Measurements from ENCODE around the gene HAND2.
A peak's percentile ranks its signal among the peaks of the same experiment; 100 is the strongest.

Gene HAND2

GRCh38 chr4:173532725-173533511 is 2.9 kb upstream of the HAND2 start:
- H3K27me3 ChIP-seq (ENCODE audit: insufficient read depth, low read length), result peaks cover 96% of the 10 kb centered on the region
- peaks cover 7% of the 10 kb centered on the region for H3K9me3 ChIP-seq (ENCODE audit: low read length)
- H3K4me3 ChIP-seq (ENCODE audit: low read length), result no peak overlapping the region

DNA sequence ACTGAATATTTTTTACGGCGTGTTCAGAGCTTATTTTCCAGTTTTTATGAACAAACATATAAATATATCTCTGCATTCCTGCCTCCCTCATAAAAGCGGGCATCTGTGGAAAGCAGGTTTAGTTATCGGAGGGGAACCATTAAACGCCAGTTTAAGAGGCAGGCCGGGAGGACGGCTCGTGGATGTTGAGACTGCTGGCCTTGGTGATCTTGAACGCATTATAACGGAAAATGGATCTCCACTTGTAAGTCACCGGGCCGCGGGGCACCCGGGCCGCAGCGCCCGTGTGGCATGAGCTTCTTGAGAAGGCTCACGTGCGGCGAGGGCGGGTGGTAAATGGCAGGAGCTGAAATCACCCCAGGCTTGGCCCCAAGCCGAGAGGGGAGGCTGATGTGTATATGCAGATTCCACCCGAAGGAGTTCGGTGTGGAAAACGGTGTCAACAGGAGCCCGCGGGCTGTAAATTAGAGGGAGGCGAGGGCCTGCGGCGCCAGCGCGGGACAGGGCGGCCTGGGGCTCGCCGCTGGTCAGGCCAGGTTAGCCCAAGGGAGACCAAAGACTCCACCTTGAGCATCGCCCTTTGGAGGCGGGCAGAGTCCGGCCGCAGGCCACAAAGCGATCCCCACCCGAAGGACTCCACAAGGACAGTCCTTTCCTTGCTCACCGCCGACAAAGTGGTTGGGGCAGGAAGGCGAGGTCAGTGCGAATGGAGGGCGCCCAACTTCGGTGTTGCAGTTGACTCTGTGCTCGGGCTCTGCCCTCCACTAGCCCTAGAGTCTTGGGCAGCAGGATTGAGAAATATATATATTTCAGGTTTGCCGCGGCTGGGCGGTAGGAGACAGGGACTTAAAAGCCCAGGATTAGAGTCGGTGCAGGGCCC is 1.3 kb upstream of the HAND2 start:
- Histone ChIP-seq H3K36me3 (ENCODE audit: insufficient read depth, low read length) (no peaks in the 10 kb centered on the region), H3K4me1 (ENCODE audit: insufficient read depth, low read length) (no peaks in the 10 kb centered on the region), H2AFZ (ENCODE audit: low read depth, low read length) (no peak overlapping the region), H3K4me3 (ENCODE audit: low read length) (no peak overlapping the region), H3K9me3 (ENCODE audit: low read length) (peaks cover 5% of the 10 kb centered on the region), H3K27me3 (ENCODE audit: insufficient read depth, low read length) (peaks cover 96% of the 10 kb centered on the region)

More at GRCh38 chr4:173532725-173533511, 2.9 kb upstream of the HAND2 start:
- no peaks in the 10 kb centered on the region for H3K4me1 ChIP-seq (ENCODE audit: insufficient read depth, low read length)
- no peak overlapping the region for H2AFZ ChIP-seq (ENCODE audit: low read depth, low read length)
- H3K36me3 ChIP-seq (ENCODE audit: insufficient read depth, low read length), result no peaks in the 10 kb centered on the region

DNA sequence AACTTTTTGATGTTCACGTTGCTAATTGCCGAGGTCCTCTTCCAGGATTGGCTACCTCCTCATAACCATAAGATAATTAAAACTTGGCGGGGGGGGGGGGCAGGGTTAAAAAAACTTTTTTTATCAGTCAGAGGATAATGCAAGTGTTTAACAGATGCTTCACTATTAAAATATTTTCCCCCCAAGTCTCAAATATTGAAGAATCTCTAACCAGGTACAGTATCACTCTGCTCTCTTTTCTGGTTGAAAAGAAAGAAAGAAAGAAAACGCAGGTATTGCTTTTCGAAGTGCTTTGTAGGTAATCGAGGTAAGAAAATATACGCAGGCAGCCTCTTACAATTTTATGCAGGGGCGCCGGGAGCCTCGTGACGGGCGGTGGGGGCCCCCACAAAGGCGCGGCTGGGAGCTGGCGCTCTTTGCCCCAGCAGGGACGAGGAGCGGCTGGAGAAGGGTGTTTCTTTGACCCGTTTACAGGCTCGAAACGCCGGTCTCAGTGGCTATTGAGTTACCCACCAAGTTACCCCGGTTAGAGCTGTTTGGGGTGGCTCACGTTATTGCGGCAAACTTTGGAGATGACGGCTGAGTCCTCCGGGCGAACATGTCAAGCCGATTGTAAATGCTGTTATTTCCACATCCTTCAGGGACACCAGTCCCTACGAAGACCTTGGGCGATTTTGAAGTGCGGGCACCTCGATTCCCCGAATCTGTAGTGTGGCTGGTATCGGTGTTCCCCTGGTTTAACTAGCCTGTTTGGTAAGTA is 477 bp upstream of the HAND2 start:
- H3K4me3 ChIP-seq (ENCODE audit: low read length), result no peak overlapping the region

DNA sequence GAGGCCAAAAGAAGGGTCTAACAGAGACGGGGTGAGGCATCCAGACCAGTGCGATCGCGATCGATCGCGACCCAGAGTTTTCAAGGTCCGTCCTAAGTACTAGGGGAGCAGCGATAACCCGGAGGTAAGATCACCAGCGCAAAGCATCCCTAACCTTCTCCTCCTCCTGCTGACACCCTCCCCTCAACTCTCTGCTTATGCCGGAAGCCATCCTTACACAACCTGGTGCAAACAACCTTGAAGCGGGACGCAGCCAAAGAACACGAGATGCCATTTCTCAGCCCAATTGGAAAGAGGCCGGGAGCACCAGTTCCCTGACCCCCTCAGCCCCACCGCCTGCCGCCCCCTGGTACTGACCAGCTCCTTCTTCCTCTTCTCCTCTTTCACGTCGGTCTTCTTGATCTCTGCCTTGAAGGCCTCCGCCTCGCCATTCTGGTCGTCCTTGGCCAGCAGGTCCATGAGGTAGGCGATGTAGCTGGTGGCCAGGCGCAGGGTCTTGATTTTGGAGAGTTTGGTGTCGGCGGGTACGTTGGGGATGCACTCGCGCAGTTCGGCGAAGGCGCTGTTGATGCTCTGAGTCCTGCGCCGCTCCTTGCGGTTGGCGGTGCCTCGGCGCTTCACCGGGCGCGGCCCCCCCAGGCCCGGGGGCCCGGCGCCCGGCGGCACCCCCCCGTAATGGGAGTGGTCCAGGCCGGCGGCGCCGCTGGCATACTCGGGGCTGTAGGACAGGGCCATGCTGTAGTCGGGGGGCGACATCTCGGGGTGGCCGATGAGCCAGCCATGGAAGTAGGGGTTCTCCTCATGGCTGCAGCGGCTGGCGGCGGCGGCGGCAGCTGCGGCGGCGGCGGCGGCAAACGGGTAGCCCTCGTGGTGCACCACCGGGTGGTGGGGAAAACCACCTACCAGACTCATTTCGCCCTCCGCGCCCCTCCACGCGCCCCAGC is 1.4 kb downstream of the HAND2 start:
- Histone ChIP-seq H3K9me3 (ENCODE audit: low read length) (peaks cover 5% of the 10 kb centered on the region), H3K27me3 (ENCODE audit: insufficient read depth, low read length) (peaks cover 96% of the 10 kb centered on the region), H3K36me3 (ENCODE audit: insufficient read depth, low read length) (no peaks in the 10 kb centered on the region), H3K4me3 (ENCODE audit: low read length) (no peak overlapping the region), H2AFZ (ENCODE audit: low read depth, low read length) (no peak overlapping the region), H3K4me1 (ENCODE audit: insufficient read depth, low read length) (no peaks in the 10 kb centered on the region)

More for the DNA sequence above, 477 bp upstream of the HAND2 start:
- peaks cover 5% of the 10 kb centered on the region for H3K9me3 ChIP-seq (ENCODE audit: low read length)
- H3K36me3 ChIP-seq (ENCODE audit: insufficient read depth, low read length), result no peaks in the 10 kb centered on the region
- H2AFZ ChIP-seq (ENCODE audit: low read depth, low read length), result peak overlapping the region; percentile 92
- H3K27me3 ChIP-seq (ENCODE audit: insufficient read depth, low read length), result peaks cover 96% of the 10 kb centered on the region
- no peaks in the 10 kb centered on the region for H3K4me1 ChIP-seq (ENCODE audit: insufficient read depth, low read length)

DNA sequence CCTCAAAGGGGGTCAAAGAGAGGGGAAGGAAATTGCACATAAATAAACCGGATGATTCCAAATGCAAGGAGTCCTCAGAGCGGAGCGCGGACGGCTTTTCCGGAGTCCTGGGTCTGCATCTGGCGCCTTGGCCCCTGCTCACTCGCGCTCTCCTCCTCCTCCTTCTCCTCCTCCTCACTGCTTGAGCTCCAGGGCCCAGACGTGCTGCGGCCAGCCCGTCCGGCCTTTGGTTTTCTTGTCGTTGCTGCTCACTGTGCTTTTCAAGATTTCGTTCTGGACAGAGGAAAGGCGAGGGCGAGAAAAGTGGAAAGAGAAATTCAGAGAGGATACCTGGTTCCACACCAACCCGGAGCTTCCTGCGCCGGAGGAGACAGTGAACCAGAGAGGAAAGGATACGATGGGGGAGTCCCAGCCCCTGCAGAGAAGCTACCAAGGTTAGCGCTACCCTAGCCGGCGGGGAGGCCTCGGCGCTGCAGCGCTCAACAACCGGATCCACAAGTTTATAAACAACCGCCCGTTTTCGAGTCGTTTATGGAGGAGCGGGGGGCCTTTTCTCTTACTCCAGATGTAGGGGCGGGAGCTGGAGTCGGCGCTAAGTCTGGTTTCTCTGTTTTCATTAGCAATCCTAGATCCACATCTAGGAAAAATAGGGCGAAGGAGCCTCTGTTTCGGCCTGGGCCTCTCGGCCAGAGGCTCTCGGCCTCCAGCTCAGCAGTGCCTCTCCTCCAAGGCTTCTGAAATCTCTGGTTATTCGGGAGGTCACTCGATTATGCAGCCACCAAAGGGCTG is 2.7 kb downstream of the HAND2 start:
- Histone ChIP-seq H3K36me3 (ENCODE audit: insufficient read depth, low read length) (no peaks in the 10 kb centered on the region), H3K4me3 (ENCODE audit: low read length) (no peak overlapping the region), H3K27me3 (ENCODE audit: insufficient read depth, low read length) (peaks cover 96% of the 10 kb centered on the region), H3K9me3 (ENCODE audit: low read length) (no peaks in the 10 kb centered on the region), H2AFZ (ENCODE audit: low read depth, low read length) (no peak overlapping the region), H3K4me1 (ENCODE audit: insufficient read depth, low read length) (peaks cover 2% of the 10 kb centered on the region)

DNA sequence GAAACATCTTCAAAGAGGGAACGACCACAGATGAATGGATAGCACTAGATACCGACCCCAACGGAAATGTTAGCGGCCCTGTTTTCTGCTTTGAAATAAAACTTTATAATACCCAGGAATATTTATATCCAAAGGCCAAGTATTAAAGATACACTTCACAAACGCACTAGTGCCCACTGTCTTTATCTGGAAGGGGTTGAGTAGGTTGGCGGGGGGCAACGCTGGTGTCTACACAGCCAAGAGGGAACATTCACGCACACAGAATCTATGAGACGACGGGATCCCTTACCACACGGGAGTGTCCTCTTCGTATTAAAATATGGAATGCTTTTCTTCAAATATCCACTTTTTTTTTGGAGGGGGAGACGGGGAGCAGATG is 3.3 kb downstream of the HAND2 start:
- Histone ChIP-seq H3K27me3 (ENCODE audit: insufficient read depth, low read length) (peaks cover 96% of the 10 kb centered on the region), H3K4me1 (ENCODE audit: insufficient read depth, low read length) (peaks cover 7% of the 10 kb centered on the region), H3K9me3 (ENCODE audit: low read length) (no peaks in the 10 kb centered on the region), H3K36me3 (ENCODE audit: insufficient read depth, low read length) (no peaks in the 10 kb centered on the region), H2AFZ (ENCODE audit: low read depth, low read length) (no peak overlapping the region), H3K4me3 (ENCODE audit: low read length) (no peak overlapping the region)

- no peaks in the 10 kb centered on the region for H3K9me3 ChIP-seq (ENCODE audit: low read length)
- no peak overlapping the region for H3K4me3 ChIP-seq (ENCODE audit: low read length)
- H2AFZ ChIP-seq (ENCODE audit: low read depth, low read length), result no peak overlapping the region
- peaks cover 12% of the 10 kb centered on the region for H3K4me1 ChIP-seq (ENCODE audit: insufficient read depth, low read length)
- H3K27me3 ChIP-seq (ENCODE audit: insufficient read depth, low read length), result peaks cover 96% of the 10 kb centered on the region
- no peaks in the 10 kb centered on the region for H3K36me3 ChIP-seq (ENCODE audit: insufficient read depth, low read length)
Observed at GRCh38 chr4:173526027-173526482, 4.0 kb downstream of the HAND2 start.

- H2AFZ ChIP-seq (ENCODE audit: low read depth, low read length), result no peak overlapping the region
- H3K4me3 ChIP-seq (ENCODE audit: low read length), result no peak overlapping the region
- peaks cover 96% of the 10 kb centered on the region for H3K27me3 ChIP-seq (ENCODE audit: insufficient read depth, low read length)
- no peaks in the 10 kb centered on the region for H3K9me3 ChIP-seq (ENCODE audit: low read length)
- peaks cover 12% of the 10 kb centered on the region for H3K4me1 ChIP-seq (ENCODE audit: insufficient read depth, low read length)
- H3K36me3 ChIP-seq (ENCODE audit: insufficient read depth, low read length), result no peaks in the 10 kb centered on the region
Observed at GRCh38 chr4:173525118-173526011, 4.7 kb downstream of the HAND2 start.

GRCh38 chr4:173524218-173525117 is 5.6 kb downstream of the HAND2 start:
- H3K9me3 ChIP-seq (ENCODE audit: low read length), result no peaks in the 10 kb centered on the region
- H3K36me3 ChIP-seq (ENCODE audit: insufficient read depth, low read length), result no peaks in the 10 kb centered on the region
- peaks cover 97% of the 10 kb centered on the region for H3K27me3 ChIP-seq (ENCODE audit: insufficient read depth, low read length)
- H3K4me3 ChIP-seq (ENCODE audit: low read length), result no peak overlapping the region
- H2AFZ ChIP-seq (ENCODE audit: low read depth, low read length), result no peak overlapping the region
- peaks cover 12% of the 10 kb centered on the region for H3K4me1 ChIP-seq (ENCODE audit: insufficient read depth, low read length)

DNA sequence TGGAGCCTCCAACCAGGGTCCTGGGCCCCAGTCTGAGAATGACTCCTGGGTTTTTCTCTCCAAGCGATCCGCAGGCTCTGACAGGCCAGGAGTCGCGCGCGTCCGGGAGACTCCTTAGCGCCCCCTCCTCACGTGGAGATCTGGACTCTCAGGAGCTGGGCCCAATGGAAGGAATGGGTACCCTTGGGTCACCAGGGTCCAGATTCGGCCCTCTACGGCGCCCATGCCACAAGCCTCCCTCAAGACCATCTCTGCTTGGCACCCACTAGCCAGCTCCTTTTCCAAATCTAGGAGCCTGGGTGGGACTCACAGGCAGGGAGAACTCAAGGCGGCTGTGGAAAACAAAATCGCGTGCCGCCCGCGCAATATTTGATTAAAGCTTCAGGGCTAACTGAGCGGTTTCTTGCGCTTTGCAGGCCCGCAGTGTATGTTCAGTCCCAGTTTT is 7.1 kb downstream of the HAND2 start:
- Histone ChIP-seq H3K4me3 (ENCODE audit: low read length) (peak overlapping the region; percentile 47), H3K9me3 (ENCODE audit: low read length) (no peaks in the 10 kb centered on the region), H3K36me3 (ENCODE audit: insufficient read depth, low read length) (no peaks in the 10 kb centered on the region), H3K4me1 (ENCODE audit: insufficient read depth, low read length) (peaks cover 12% of the 10 kb centered on the region), H2AFZ (ENCODE audit: low read depth, low read length) (peak overlapping the region; percentile 83), H3K27me3 (ENCODE audit: insufficient read depth, low read length) (peaks cover 100% of the 10 kb centered on the region)
